Ureter (tissue), 1 donor: ENCODE results near the gene ALDH9A1. TPM values are rescaled to one million over a fixed set of nuclear protein-coding genes. Genes with fewer than 3 reads are reported as not detected.

ENCODE experiments used
- DNase-seq: peaks from one replicate; pipeline ENCODE4 v3.0.0-alpha.2; 2020; ENCODE audit warnings: low spot score
- total RNA-seq: library from RNA; stranded (reverse); gene quantifications from one replicate; pipeline ENCODE4 v1.2.4, GENCODE V29; 2023
- donor health status: DM: yes; HTN: yes; CAD: no.

ALDH9A1 gene
- total RNA-seq, 1 donor from 2014 or later = 60.5 TPM

DNA sequence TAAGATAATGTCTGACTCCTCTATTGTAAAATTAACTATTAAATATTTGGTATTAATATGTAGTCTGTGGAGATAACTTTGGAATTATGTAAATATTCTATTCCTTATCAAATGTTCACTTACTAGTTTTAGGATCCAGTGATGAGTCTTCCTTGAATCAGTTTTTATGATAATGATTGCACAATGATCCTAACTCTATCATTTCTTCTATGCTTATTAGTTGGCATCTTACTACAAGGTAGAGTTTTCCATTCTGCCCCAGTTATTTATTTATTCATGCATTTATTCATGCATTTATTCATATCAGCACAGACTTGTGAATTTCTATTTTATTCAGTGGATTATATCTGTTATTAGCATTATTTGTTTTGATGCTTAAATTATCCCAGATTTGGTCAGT lies 74.7 kb downstream of the ALDH9A1 start:
- DNase-seq = no peak

DNA sequence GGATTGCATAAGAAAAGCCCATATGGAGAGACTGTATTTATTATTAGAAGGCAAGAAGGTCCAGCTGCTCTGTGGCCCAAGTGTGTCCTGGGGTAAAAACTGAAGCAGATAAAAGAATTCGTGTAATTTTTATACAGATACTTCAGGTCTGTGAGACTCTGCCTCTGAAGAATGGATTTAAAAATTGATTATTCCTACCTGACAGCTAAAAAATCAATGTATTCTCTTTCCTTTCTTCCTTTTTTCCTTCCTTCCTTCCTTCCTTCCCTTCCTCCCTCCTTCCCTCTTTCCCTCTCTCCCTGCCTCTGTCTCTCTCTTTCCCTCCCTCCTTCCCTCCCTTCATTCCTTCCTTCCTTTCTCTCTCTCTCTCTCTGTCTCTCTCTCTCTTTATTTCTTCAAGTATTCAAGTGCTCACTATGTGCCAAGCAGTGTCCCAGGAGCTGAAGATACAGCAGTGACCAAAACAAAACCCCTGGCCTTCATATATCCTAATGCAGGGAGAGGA lies 78.7 kb downstream of the ALDH9A1 start:
- no peak for DNase-seq

DNA sequence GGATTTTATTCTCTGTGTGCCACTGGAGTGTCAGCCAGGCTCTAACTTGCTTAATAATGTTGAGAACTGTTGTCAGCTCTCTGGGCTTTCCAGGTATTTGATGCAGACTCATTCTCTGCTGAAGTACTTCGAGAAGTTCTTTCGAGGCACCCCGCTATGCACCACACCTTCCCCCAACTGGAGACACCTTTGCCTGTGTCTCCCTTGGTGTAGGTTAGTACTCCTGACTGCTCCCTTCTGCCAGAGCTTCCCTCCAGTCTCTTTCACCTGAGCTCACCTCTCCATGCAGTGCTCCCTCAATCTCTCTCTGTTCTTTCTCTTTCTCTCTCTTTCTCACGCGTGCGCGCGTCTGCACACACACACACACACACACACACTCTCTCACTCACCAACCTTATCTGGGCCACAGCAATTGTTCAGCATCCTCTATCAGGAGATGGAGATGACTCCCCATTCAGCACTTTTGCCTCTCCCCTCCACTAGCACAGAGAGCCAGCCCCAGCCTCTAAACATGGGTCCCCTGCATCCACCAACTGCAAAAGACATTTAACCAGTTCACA lies 81.3 kb downstream of the ALDH9A1 start:
- DNase-seq = no peak

DNA sequence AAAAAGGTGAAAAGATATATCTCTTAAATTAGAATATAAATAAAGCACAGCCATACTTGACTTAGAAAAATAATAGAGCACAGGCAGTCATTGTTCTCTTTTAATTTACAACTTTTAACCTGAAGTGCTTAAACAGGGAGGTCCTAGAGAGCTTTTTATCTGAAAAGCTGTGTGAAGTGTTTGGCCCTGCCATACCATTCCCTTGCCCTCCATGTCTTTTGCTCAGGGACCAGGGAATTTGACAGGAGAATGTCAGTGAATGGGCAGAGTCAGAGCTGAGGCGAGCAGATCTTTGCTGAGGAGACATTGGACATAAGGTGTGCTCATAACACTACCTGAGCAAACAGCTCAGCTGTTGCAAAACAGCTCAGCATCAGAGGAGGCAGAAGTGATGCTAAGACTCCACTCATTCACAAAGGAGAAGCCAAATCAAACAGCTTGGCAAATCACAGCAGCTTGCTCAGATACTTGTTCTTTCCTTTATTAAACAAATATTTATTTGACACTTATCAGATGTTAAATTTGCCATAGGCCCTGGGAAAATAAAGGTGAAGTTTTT lies 82.2 kb downstream of the ALDH9A1 start:
- DNase-seq = no peak

Other genes with a start within 250 kb of the ALDH9A1 start
- gene LRRC52, start 154.6 kb downstream of the ALDH9A1 start, total RNA-seq = not detected
- 161 TPM for gene MGST3, start 67.3 kb downstream of the ALDH9A1 start, total RNA-seq
- 92.4 TPM for gene TMCO1, start 70.3 kb upstream of the ALDH9A1 start, total RNA-seq
- gene UCK2, start 129.1 kb upstream of the ALDH9A1 start, total RNA-seq = 44.7 TPM